Measurements from ENCODE around the gene GPC5.
A peak's percentile ranks its signal among the peaks of the same experiment; 100 is the strongest.

DNA sequence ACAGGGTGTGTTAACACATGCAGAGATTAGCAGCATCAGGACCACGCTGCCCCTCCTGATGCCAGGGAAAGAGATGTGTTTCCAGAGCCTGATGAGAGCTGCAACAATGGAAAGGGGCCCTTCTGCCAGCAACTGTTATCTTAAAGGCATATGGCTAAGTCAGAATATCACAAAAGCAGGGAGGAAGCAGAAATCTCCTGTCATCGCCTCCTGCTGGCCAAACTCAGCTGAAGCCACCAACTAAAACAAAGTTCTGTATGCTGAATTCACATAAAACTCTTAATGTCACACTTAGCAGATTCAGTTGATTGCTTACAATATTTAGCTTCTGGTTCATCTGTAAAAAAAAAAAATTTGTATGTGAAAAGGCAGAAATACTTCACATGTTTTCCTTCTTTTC is 178.2 kb downstream of the GPC5 start:
- no peak for TF ChIP-seq EZH2 (IDR thresholded peaks at IDR 0.05; ENCODE audit: borderline replicate concordance, low read depth, low read length, poor library complexity, severe bottlenecking)
- TF ChIP-seq, protein P1, sequence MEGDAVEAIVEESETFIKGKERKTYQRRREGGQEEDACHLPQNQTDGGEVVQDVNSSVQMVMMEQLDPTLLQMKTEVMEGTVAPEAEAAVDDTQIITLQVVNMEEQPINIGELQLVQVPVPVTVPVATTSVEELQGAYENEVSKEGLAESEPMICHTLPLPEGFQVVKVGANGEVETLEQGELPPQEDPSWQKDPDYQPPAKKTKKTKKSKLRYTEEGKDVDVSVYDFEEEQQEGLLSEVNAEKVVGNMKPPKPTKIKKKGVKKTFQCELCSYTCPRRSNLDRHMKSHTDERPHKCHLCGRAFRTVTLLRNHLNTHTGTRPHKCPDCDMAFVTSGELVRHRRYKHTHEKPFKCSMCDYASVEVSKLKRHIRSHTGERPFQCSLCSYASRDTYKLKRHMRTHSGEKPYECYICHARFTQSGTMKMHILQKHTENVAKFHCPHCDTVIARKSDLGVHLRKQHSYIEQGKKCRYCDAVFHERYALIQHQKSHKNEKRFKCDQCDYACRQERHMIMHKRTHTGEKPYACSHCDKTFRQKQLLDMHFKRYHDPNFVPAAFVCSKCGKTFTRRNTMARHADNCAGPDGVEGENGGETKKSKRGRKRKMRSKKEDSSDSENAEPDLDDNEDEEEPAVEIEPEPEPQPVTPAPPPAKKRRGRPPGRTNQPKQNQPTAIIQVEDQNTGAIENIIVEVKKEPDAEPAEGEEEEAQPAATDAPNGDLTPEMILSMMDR (conservative IDR thresholded peaks at IDR 0.05; ENCODE audit: low read depth, low read length) = peak; percentile 41

Data from A673 (cell line).